Retina (tissue), 1 donor: ENCODE results near the gene EVA1C.
"Not testable (repeated sequence)": the region's sequence is repeated elsewhere in the genome, so short reads cannot be mapped to it uniquely, and the experiment has no call there.

Experiments used
- DNase-seq: peaks from one replicate; pipeline ENCODE4 v3.0.0-alpha.2; 2016

The EVA1C gene

GRCh38 chr21:32506411-32506965 is 94.0 kb downstream of the EVA1C start:
- not testable (repeated sequence) for DNase-seq

GRCh38 chr21:32507342-32507919 is 94.9 kb downstream of the EVA1C start:
- no peak for DNase-seq

GRCh38 chr21:32508036-32508435 is 95.5 kb downstream of the EVA1C start:
- DNase-seq: not testable (repeated sequence)

GRCh38 chr21:32508558-32508957 is 96.1 kb downstream of the EVA1C start:
- DNase-seq: no peak

- DNase-seq: not testable (repeated sequence)
Measured at GRCh38 chr21:32508975-32509374, 96.5 kb downstream of the EVA1C start.

- DNase-seq: no peak
Measured at GRCh38 chr21:32514275-32515055, 102.0 kb downstream of the EVA1C start.

GRCh38 chr21:32515874-32516273 is 103.4 kb downstream of the EVA1C start:
- no peak for DNase-seq

GRCh38 chr21:32516756-32517649 is 104.5 kb downstream of the EVA1C start:
- DNase-seq: no peak

- DNase-seq: no peak
Measured at GRCh38 chr21:32519945-32520874, 107.7 kb downstream of the EVA1C start.

GRCh38 chr21:32520875-32521735 is 108.6 kb downstream of the EVA1C start:
- DNase-seq: no peak

- no peak for DNase-seq
Measured at GRCh38 chr21:32521736-32522355, 109.3 kb downstream of the EVA1C start.

- no peak for DNase-seq
Measured at GRCh38 chr21:32523463-32523862, 111.0 kb downstream of the EVA1C start.

- peak; percentile 59 for DNase-seq
Measured at GRCh38 chr21:32523988-32524719, 111.6 kb downstream of the EVA1C start.

GRCh38 chr21:32525282-32525681 is 112.8 kb downstream of the EVA1C start:
- DNase-seq: no peak

GRCh38 chr21:32529679-32530078 is 117.2 kb downstream of the EVA1C start:
- DNase-seq: no peak

GRCh38 chr21:32530809-32531208 is 118.3 kb downstream of the EVA1C start:
- not testable (repeated sequence) for DNase-seq

- not testable (repeated sequence) for DNase-seq
Measured at GRCh38 chr21:32531561-32531960, 119.1 kb downstream of the EVA1C start.

- no peak for DNase-seq
Measured at GRCh38 chr21:32532636-32533035, 120.1 kb downstream of the EVA1C start.

- DNase-seq: no peak
Measured at GRCh38 chr21:32533053-32533452, 120.5 kb downstream of the EVA1C start.

- DNase-seq: no peak
Measured at GRCh38 chr21:32533611-32534010, 121.1 kb downstream of the EVA1C start.
